Sigmoid colon (tissue), 7 donors: Measurements from ENCODE around the gene CAMTA1. TPM values are rescaled to one million over a fixed set of nuclear protein-coding genes. Genes with fewer than 3 reads are reported as not detected.

Source experiments
- DNase-seq: peaks from one replicate; pipeline ENCODE4 v3.0.0-alpha.2; 2019
- H3K27ac ChIP-seq, 4 donors: fragments of 200-600 bp; sonication (generic); one replicate each; pipeline ENCODE4 v1.5.1; 2016 to 2019; ENCODE audit warnings: mild to moderate bottlenecking in 1 of 4
- H3K27me3 ChIP-seq, 3 donors: fragments of 200-600 bp; sonication (generic); one replicate each; pipeline ENCODE4 v1.5.1; 2019; ENCODE audit warnings: mild to moderate bottlenecking in 1 of 3
- H3K36me3 ChIP-seq, 4 donors: fragments of 200-600 bp; sonication (generic); one replicate each; pipeline ENCODE4 v1.5.1; 2016 to 2019
- H3K4me1 ChIP-seq, 4 donors: fragments of 200-600 bp; sonication (generic); one replicate each; pipeline ENCODE4 v1.5.1; 2017 to 2019
- H3K4me3 ChIP-seq, 4 donors: fragments of 200-600 bp; sonication (generic); one replicate each; pipeline ENCODE4 v1.5.1; 2017 to 2019; ENCODE audit warnings: mild to moderate bottlenecking in 2 of 4, moderate library complexity in 1 of 4
- H3K9me3 ChIP-seq, 4 donors: fragments of 200-600 bp in 3 of 4; sonication (generic) in 3 of 4; one replicate each; pipeline versions ENCODE4 v1.5.1 to v1.6.1; 2013 to 2019
- EP300 ChIP-seq, 4 donors: sonication (generic); formaldehyde crosslinking; IDR thresholded peaks; one replicate each; pipeline ENCODE4 v1.6.1; 2017; ENCODE audit warnings: antibody characterized with exemption in 4 of 4
- POLR2A ChIP-seq, 2 donors: fragments of 450-650 bp; IDR thresholded peaks; one replicate each; pipeline ENCODE4 v1.6.1; 2016; ENCODE audit warnings: antibody characterized with exemption in 2 of 2, mild to moderate bottlenecking in 2 of 2, moderate library complexity in 2 of 2
- POLR2AphosphoS5 ChIP-seq, 4 donors: sonication (generic); formaldehyde crosslinking; IDR thresholded peaks; one replicate each; pipeline ENCODE4 v1.6.1; 2017; ENCODE audit warnings: antibody characterized with exemption in 4 of 4
- WGBS, 2 donors: extraction: QIAGEN DNeasy Blood & Tissue Kit; methylation state at CpG; one replicate each; pipeline ENCODE4 v1.1.7; 2013; 5-methylcytosine and 5-hydroxymethylcytosine counted together
- intact Hi-C: fragments of 100-400 bp; cut with DNase I; formaldehyde crosslinking; loops from one replicate; pipeline ENCODE4 v1.15.1; 2023
- polyA plus RNA-seq, 3 donors: library from polyadenylated mRNA; stranded (reverse); fragments of 200-250 nt; gene quantifications; one replicate each; pipeline ENCODE4 v1.2.3, GENCODE V29; 2013
- total RNA-seq, 4 donors: library from RNA; depleted of rRNA; stranded (reverse); fragments of >200 nt; gene quantifications; one replicate each; pipeline ENCODE4 v1.1.0, GENCODE V29; 2016
- TF ChIP-seq, protein P1 (sequence below), 4 experiments: fragments of 450-650 bp in 3 of 4; fragments of 200-600 bp in 1 of 4; IDR thresholded peaks; one replicate each; pipeline ENCODE4 v1.5.1; 2016 to 2019; ENCODE audit warnings: antibody characterized with exemption in 4 of 4, mild to moderate bottlenecking in 3 of 4, moderate library complexity in 2 of 4
- donor health status: healthy with polysubstance abuse.
- donor health status: Bipolar disorder and iron deficiency.
- donor health status: healthy.

The CAMTA1 gene
- total and polyA plus RNA-seq, 7 donors = 97.9 to 196 (median 177) TPM

DNA sequence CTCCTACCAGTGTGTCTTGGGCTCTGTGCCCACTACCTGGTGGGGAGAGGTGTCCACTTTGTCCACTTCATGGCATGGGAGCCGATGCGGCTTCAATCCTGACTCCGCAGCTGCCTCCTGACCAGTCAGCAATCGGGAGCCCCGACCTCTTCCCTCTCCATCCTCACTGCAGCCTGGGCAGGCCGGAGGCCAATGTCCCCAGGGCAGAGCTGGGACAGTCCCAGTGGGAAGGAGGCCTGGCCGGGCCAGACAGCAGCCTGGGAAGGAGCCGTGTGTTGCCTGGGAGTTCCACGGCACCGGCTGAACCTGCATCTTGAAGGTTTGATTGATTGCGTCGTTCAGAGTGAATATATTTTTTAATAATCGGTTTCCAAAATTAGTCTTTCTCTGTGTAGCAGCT lies 654.9 kb downstream of the CAMTA1 start:
- no peak for DNase-seq
- Histone ChIP-seq H3K27ac (no peak overlapping the region), H3K4me1 (no peaks in the 10 kb centered on the region), H3K27me3 (no peaks in the 10 kb centered on the region), H3K9me3 (no peaks in the 10 kb centered on the region), H3K4me3 (no peak overlapping the region), H3K36me3 (no peaks in the 10 kb centered on the region)
- TF ChIP-seq, protein P1, sequence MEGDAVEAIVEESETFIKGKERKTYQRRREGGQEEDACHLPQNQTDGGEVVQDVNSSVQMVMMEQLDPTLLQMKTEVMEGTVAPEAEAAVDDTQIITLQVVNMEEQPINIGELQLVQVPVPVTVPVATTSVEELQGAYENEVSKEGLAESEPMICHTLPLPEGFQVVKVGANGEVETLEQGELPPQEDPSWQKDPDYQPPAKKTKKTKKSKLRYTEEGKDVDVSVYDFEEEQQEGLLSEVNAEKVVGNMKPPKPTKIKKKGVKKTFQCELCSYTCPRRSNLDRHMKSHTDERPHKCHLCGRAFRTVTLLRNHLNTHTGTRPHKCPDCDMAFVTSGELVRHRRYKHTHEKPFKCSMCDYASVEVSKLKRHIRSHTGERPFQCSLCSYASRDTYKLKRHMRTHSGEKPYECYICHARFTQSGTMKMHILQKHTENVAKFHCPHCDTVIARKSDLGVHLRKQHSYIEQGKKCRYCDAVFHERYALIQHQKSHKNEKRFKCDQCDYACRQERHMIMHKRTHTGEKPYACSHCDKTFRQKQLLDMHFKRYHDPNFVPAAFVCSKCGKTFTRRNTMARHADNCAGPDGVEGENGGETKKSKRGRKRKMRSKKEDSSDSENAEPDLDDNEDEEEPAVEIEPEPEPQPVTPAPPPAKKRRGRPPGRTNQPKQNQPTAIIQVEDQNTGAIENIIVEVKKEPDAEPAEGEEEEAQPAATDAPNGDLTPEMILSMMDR (IDR thresholded peaks at IDR 0.05) = no peak
- WGBS, 2 donors = 87 to 91% methylated on average over 13 of the region's 13 CpGs
- intact Hi-C loops = no loop called here

DNA sequence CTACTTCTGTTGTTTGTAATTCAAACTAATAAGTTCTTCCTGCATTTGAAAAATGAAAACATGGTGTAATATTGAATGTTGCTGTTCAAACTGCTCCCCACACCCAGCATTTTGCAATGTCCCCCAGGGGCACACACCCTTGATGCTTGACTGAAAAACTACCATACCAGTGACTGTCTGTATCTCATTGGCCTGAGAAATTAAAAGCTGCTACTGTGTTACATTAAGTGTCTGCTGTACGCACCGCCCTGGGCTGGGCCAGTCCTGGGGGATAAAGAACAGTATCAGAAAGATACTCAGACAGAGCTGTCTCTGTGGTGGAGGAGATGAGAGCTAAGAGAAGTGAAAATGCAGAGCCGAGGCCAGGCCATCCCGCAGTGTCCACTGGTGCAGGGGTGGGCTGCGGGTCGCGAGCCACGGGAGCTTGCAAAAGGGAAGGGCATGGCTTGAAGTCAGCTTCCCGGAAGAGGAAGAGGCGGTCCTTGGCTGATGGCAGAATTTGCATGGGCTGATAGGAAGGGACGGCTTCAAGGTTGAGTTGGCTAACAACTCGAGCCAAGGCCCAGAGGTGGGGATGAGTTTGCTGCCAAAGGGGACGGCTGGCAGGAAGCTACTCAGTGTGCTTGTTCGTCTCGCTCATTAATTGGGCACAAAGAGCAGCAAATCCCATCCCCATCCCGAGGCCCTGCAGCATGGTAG lies 656.0 kb downstream of the CAMTA1 start:
- Histone ChIP-seq H3K27me3 (no peaks in the 10 kb centered on the region), H3K4me1 (no peaks in the 10 kb centered on the region), H3K27ac (no peak overlapping the region), H3K9me3 (no peaks in the 10 kb centered on the region), H3K36me3 (no peaks in the 10 kb centered on the region), H3K4me3 (no peak overlapping the region)
- TF ChIP-seq POLR2A (IDR thresholded peaks at IDR 0.05) (no peak), POLR2AphosphoS5 (IDR thresholded peaks at IDR 0.05) (no peak), EP300 (IDR thresholded peaks at IDR 0.05) (no peak)
- TF ChIP-seq, protein P1 (IDR thresholded peaks at IDR 0.05) = no peak
- DNase-seq = no peak
- intact Hi-C loops = no loop called here
- WGBS, 2 donors = 85% methylated on average over 16 of the region's 16 CpGs

DNA sequence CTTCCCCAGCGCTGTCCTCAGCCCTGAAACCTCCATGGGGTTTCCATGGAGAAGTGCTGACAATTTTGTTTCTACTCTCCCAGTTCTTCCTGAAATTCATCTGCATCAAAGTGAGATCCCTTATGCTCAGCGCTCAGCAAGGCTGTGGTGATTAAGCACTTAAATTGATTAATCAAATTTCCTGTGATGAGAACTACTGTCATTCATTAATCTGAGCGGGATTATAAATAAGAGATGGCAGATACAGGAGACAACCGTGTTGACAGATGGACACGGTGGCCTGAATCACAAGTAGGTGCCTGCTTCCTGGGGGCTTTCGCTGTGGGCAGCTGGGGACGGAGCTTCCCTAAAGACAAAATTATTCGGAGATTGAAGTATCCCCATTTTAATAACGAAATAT lies 656.8 kb downstream of the CAMTA1 start:
- H3K4me1 ChIP-seq = no peaks in the 10 kb centered on the region
- H3K4me3 ChIP-seq = no peak overlapping the region
- H3K9me3 ChIP-seq = no peaks in the 10 kb centered on the region
- intact Hi-C loops = no loop called here
- H3K36me3 ChIP-seq = no peaks in the 10 kb centered on the region
- WGBS, 2 donors = 91 to 96% methylated on average over 9 of the region's 9 CpGs
- TF ChIP-seq, protein P1 (IDR thresholded peaks at IDR 0.05) = no peak
- TF ChIP-seq EP300 (IDR thresholded peaks at IDR 0.05) (no peak), POLR2AphosphoS5 (IDR thresholded peaks at IDR 0.05) (no peak), POLR2A (IDR thresholded peaks at IDR 0.05) (no peak)
- no peak overlapping the region for H3K27ac ChIP-seq
- no peak for DNase-seq
- no peaks in the 10 kb centered on the region for H3K27me3 ChIP-seq

DNA sequence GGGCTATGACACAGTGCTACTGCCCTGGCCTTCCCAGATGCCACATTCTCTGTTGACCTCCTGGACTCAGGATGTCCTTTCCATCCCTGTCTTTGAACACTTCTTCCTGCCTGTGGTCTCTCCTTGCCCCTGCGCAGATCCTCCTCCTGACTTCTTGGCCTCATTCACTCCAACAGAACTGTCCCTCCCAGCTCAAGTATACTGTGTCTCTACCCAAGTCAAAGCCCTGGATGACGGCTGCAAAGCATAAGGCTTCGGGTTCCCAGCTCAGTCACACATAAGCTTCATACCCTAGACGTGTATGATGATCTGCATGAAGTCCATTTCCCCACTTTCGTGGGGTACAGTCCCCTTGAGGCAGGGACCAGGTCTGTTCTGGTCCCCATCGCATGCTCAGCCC lies 657.7 kb downstream of the CAMTA1 start:
- TF ChIP-seq EP300 (IDR thresholded peaks at IDR 0.05) (no peak), POLR2A (IDR thresholded peaks at IDR 0.05) (no peak), POLR2AphosphoS5 (IDR thresholded peaks at IDR 0.05) (no peak)
- TF ChIP-seq, protein P1 (IDR thresholded peaks at IDR 0.05) = no peak
- H3K4me3 ChIP-seq = no peak overlapping the region
- H3K27ac ChIP-seq = no peak overlapping the region
- DNase-seq = no peak
- H3K9me3 ChIP-seq = no peaks in the 10 kb centered on the region
- no peaks in the 10 kb centered on the region for H3K4me1 ChIP-seq
- H3K36me3 ChIP-seq = no peaks in the 10 kb centered on the region
- intact Hi-C loops = no loop called here
- no peaks in the 10 kb centered on the region for H3K27me3 ChIP-seq
- WGBS, 2 donors = 92% methylated on average over 6 of the region's 6 CpGs

DNA sequence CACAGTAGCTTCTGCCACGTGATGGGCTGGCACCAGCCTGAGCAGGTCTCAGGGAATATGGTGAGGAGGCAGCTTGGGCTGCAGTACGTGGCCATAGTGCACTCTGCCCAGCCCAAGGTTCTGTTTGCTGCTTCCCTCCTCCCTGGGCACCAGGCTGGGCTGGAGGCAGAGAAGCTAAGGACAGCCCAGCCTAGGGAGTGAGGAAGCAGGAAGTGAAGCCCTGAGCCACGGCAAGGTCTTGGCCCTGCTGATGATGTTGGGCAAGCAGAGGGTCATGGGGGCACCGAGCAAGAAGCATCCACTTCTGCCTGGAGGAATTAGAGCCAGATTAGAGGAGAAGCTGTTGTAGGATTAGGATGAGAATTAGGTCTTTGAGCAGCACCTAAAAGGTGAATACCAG lies 659.1 kb downstream of the CAMTA1 start:
- Histone ChIP-seq H3K27ac (no peak overlapping the region), H3K9me3 (no peaks in the 10 kb centered on the region), H3K36me3 (no peaks in the 10 kb centered on the region), H3K4me3 (no peak overlapping the region), H3K4me1 (no peaks in the 10 kb centered on the region), H3K27me3 (no peaks in the 10 kb centered on the region)
- TF ChIP-seq POLR2A (IDR thresholded peaks at IDR 0.05) = no peak
- TF ChIP-seq, protein P1 (IDR thresholded peaks at IDR 0.05) = no peak
- TF ChIP-seq EP300 (IDR thresholded peaks at IDR 0.05) = no peak
- TF ChIP-seq POLR2AphosphoS5 (IDR thresholded peaks at IDR 0.05) = no peak
- no peak for DNase-seq
- intact Hi-C loops = no loop called here
- 60 to 71% methylated on average over 4 of the region's 4 CpGs for WGBS, 2 donors
